Measurements from ENCODE around the gene CDH16. TPM values are rescaled to one million over a fixed set of nuclear protein-coding genes. Genes with fewer than 3 reads are reported as not detected.

CDH16 gene
- total and polyA plus RNA-seq, 2 donors (not counting 3 experiments of a cell fraction or from before 2014, with no cell fraction given), result not detected

DNA sequence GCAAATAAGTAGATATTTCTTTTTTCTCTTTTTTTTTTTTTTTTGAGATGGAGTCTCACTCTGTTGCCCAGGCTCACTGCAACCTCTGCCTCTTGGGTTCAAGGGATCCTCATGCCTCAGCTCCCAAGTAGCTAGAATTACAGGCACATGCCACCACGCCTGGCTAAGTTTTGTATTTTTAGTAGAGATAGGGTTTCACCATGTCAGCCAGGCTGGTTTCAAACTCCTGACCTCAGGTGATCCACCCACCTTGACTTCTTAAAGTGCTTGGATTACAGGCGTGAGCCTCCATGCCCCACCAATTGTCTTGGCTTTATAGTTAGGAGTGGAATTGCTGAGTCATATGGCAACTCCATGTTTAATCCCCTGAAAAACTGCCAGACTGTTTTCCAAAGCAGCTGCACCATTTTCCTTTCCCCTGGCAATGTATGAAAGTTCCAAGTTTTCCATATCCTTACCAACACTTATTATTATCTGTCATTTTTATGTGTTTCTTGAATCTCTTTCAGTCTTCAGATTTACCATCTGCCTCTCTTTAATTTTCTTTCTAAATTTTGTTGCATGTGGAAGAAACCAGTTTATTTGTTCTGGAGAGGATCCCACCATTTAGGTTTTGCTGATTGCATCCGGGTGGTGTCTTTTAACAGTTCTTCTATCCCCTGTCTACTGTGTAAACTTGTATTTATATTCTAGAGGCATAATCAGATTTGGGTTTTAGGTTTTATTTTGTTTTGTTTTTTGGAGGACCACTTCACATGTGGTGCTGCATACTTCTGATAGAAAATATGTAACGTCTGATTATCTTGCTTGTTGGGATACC lies 32.5 kb upstream of the CDH16 start:
- no peaks in the 10 kb centered on the region for H3K9me1 ChIP-seq (replicated peaks; ENCODE audit: control insufficient read depth, extremely low read depth, insufficient read depth, low read length)
- ChIA-PET POLR2A (no interaction called here), CTCF (interaction anchor here (1.0 to 3.8 kb wide), 4 partner anchors 10 to 203 kb away, joined by 3 to 55 read pairs (median 6); partner anchors contain the start of gene CES3)
- H3K9me3 ChIP-seq (replicated peaks; ENCODE audit: control insufficient read depth, insufficient read depth, low read length), result no peaks in the 10 kb centered on the region
- H3K4me3 ChIP-seq (replicated peaks in 1 of 3; ENCODE audit: insufficient read depth in 1 of 3, low read depth in 1 of 3, low read length in 3 of 3), result no peak overlapping the region
- intact Hi-C loops (cut with micrococcal nuclease) (loop anchor here (10.0 kb wide), 1 partner anchor 444 kb away; the partner anchor contains the start of gene TPPP3), dilution Hi-C loops (cut with MboI; ENCODE audit: extremely low pct_ligation_motif_present, low sequenced_read_pairs) (no loop called here)
- no peak overlapping the region for H2AFZ ChIP-seq (ENCODE audit: low read depth, low read length)
- H3K27me3 ChIP-seq (ENCODE audit: control insufficient read depth in 2 of 2, insufficient read depth in 2 of 2, low read length in 2 of 2), result peaks cover 4 to 10% of the 10 kb centered on the region in 2 experiments
- FAIRE-seq (no peak), DNase-seq (ENCODE audit: low read depth, low spot score) (no peak)
- peaks cover 12% of the 10 kb centered on the region for H3K4me1 ChIP-seq (ENCODE audit: control insufficient read depth, extremely low read depth, insufficient read depth, low read length)
- no peaks in the 10 kb centered on the region for H3K36me3 ChIP-seq (ENCODE audit: control insufficient read depth in 2 of 2, extremely low read depth in 1 of 2, insufficient read depth in 2 of 2, low read length in 2 of 2)
- no peak overlapping the region for H3K27ac ChIP-seq (ENCODE audit: insufficient read depth, low read depth, low read length)
- no peak overlapping the region for H3K4me2 ChIP-seq (ENCODE audit: insufficient read depth, low read length)
- H4K20me1 ChIP-seq (replicated peaks; ENCODE audit: control insufficient read depth, extremely low read depth, insufficient read depth, low read length), result no peaks in the 10 kb centered on the region
- TF ChIP-seq EZH2 (IDR thresholded peaks at IDR 0.05; ENCODE audit: borderline replicate concordance, low read depth, low read length, severe bottlenecking), result no peak
- TF ChIP-seq, protein P1, sequence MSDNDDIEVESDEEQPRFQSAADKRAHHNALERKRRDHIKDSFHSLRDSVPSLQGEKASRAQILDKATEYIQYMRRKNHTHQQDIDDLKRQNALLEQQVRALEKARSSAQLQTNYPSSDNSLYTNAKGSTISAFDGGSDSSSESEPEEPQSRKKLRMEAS (IDR thresholded peaks at IDR 0.05; ENCODE audit: insufficient read depth, insufficient read length), result no peak
- TF ChIP-seq GATA2 (IDR thresholded peaks at IDR 0.05; ENCODE audit: insufficient read depth, insufficient read length, low read depth, low read length), result no peak
- TF ChIP-seq JUN (IDR thresholded peaks at IDR 0.05; ENCODE audit: borderline replicate concordance, insufficient read depth, insufficient read length, low read depth), result no peak
- no peak for TF ChIP-seq CTCF (IDR thresholded peaks at IDR 0.05; ENCODE audit: extremely low read depth in 1 of 2, insufficient read depth in 1 of 2, low read depth in 1 of 2, low read length in 2 of 2)
- no peak for TF ChIP-seq POLR2AphosphoS5 (IDR thresholded peaks at IDR 0.05; ENCODE audit: insufficient read depth, low read depth, low read length)
- no peak for TF ChIP-seq FOS (IDR thresholded peaks at IDR 0.05; ENCODE audit: borderline replicate concordance, insufficient read depth, low read length)
- no peak for TF ChIP-seq POLR2A (IDR thresholded peaks at IDR 0.05; ENCODE audit: low read depth, low read length)
- no peaks in the 10 kb centered on the region for H3K79me2 ChIP-seq (ENCODE audit: control insufficient read depth, insufficient read depth, low read length)
- H3K9ac ChIP-seq (replicated peaks; ENCODE audit: extremely low read depth, insufficient read depth, low read length), result no peak overlapping the region
- no TSS peak for BruUV-seq (replicated peaks)
